GM19043 (cell line): ENCODE results near the gene POLE2.
"Not testable (repeated sequence)": the region's sequence is repeated elsewhere in the genome, so short reads cannot be mapped to it uniquely, and the experiment has no call there.

Source experiments
- ATAC-seq: cut with Tn5 transposase; IDR thresholded peaks from one replicate; pipeline ENCODE4 v1.9.1; 2021; ENCODE audit warnings: low read depth; ENCODE audit not compliant: unreplicated experiment

The POLE2 gene, protein sequence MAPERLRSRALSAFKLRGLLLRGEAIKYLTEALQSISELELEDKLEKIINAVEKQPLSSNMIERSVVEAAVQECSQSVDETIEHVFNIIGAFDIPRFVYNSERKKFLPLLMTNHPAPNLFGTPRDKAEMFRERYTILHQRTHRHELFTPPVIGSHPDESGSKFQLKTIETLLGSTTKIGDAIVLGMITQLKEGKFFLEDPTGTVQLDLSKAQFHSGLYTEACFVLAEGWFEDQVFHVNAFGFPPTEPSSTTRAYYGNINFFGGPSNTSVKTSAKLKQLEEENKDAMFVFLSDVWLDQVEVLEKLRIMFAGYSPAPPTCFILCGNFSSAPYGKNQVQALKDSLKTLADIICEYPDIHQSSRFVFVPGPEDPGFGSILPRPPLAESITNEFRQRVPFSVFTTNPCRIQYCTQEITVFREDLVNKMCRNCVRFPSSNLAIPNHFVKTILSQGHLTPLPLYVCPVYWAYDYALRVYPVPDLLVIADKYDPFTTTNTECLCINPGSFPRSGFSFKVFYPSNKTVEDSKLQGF

DNA sequence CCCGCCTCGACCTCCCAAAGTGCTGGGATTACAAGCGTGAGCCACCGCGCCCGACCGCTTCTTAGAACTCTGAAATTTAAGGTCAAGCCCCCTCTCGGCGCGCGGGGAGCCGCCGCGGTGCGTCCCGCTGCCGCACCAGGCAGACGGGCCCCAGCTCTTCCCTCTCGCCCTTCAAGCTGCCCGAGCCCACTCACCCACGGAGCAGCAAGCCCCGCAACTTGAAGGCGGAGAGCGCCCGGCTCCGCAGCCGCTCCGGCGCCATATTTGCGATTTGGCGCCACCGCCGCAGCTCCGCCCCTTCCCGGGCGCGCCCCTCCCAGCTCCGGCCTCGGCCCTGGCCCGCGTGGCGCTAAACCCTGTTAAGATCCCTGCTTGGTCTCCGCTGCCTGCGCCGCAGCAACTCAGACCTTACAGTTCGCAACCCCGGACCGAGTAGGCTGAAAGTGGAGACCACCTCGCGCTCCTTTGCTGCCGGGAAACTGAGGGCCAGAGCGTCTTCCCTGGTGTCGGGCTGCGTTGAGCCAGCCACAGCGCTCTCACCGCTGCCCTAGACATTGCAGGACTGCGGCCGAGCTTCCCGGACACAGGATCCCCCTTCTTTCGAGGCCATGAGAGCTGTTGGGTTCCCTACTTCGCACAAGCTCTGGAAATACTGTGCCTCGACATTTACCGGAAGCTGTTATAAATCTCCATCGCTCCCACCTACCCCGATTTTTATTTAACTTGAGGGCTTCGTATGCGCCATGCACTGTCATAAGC, at the start of gene POLE2:
POLE2 (minus strand) TSS at position 273 of the 759 bp plus-strand sequence; CDS start at position 262, 11 bp downstream.
- ATAC-seq: peak; percentile 74

DNA sequence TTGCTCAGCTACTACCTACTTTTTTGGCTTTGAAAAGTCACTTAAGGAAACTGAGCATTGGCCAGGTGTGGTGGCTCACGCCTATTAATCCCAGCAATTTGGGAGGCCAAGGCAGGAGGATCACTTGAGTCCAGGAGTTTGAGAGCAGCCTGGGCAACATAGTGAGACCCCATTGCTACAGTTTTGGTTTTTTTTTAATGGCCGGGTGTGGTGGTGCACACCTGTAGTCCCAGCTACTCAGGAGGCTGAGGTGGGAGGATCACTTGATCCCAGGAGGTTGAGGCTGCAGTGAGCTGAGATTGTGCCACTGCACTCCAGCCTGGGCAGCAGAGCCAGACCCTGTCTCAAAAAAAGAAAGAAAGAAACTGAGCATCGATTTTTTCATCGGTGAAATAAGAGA, 47.7 kb upstream of the POLE2 start:
- not testable (repeated sequence) for ATAC-seq

DNA sequence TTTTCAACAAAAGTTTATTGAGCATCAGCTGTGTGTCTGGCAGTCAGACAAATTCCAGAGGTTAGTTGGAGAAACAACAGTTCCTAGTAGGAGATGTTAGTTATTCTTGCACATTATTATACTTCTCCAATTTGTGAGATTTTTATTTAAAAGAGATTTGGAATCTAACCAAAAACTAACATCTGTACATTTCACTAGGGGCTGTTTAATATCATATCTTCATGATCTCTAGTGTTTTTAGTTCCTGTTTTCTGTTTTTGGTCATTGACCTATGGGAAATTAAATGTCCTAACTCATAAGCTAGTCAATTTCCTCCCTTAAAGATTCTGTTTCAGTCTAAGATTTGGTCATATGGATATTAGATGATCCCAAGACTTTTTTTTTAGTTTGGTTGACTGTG, 45.8 kb upstream of the POLE2 start:
- ATAC-seq: no peak

DNA sequence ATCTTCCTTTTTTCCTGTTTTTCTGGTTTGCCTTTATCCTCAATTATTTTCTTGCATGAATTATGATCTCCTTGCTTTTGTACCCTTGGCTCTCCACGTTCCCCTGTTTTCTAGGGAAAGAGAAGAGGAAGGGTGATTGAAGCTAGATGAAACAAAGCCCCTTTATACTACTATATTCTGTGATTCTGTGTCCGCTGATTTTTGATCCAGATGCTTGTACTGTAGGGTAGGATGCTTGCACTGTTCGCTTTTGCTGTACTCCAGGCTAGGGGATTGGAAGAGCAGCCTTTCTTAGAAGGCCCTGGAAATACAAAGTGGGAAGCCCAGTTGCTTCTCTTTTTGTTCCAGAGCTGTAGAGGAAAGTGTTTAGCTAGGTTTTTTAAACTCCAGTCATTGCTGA, 44.9 kb upstream of the POLE2 start:
- no peak for ATAC-seq

DNA sequence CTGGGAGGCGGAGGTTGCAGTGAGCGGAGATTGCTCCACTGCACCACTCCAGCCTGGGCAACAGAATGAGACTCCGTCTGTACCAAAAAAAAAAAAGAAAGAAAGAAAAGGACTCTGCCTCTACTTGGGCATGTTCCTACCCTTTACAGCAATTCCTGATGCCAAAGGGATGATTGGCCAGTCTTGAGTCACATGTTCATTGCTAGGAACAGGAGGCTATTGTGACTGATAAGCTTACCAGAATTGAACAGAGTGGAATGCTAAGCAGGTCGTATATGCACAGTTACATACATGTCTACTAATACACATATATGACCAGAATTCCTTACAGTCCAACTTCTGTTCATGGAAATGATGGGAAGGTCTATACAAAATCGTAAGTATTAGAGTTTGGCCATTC, 39.2 kb upstream of the POLE2 start:
- no peak for ATAC-seq

DNA sequence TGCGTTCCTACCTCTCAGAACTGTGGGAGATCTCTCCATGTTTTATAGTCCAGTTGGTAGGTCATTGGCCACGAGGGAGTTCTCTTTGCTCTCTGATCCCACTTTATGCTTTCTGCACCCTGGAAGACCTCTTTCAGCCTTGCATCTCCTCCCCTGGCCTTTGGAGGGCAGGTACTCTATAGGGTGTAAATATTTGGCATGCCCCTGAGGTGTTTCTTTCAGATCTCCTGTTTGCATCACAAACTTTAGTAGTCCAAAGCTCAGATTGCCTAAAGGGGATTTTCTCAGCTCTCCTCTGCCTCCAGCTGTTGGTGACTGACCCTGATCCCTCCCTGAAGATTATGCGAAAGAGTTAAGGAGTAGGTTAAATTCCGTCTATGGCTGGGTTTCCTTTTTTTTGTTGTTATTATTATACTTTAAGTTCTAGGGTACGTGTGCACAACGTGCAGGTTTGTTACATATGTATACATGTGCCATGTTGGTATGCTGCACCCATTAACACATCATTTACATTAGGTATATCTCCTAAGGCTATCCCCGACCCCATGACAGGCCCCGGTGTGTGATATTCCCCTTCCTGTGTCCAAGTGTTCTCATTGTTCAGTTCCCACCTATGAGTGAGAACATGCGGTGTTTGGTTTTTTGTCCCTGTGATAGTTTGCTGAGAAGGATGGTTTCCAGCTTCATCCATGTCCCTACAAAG, 33.9 kb upstream of the POLE2 start:
- not testable (repeated sequence) for ATAC-seq

DNA sequence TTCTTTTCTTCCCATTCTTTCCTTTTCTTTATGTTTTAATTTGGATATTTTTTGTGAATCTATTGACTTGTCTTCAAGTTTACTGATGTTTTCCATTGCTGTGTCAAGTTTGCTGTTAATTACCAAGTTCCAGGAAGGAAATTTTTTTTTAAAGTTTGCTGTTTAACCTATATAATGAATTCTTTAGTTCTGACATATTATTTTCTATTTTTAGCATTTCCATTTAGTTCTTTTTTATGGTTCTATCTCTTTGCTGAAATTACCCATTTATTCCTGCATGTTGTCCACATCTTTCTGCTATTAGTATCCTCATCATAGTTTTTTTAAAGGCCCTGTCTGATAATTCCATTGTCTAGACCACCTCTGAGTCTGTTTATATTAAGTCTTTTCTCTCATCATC, 32.7 kb upstream of the POLE2 start:
- ATAC-seq: no peak

DNA sequence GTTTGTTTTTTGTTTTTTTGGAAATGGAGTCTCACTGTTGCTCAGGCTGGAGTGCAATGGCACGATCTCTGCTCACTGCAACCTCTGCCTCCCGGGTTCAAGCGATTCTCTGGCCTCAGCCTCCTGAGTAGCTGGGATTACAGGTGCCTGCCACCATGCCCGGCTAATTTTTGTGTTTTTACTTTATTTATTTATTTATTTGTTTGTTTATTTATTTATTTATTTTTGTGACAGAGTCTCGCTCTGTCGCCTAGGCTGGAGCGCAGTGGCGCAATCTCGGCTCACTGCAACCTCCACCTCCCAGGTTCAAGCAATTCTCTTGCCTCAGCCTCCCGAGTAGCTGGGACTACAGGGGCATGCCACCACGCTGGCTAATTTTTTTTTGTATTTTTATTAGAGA, 23.0 kb upstream of the POLE2 start:
- ATAC-seq: not testable (repeated sequence)

DNA sequence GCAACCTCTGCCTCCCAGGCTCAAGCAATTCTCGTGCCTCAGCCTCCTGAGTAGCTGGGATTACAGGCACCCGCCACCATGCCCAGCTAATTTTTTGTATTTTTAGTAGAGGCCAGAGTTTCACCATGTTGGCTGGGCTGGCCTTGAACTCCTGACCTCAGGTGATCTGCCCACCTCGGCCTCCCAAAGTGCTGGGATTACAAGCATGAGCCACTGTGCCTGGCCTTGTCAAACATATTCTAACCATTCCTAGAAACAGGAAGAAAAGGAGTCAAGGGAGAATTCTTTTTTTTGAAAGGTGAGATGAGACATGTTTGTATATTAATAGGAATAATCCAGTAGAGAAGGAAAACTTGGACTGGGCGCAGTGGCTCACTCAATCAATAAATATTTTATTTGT, 16.5 kb upstream of the POLE2 start:
- ATAC-seq: not testable (repeated sequence)

DNA sequence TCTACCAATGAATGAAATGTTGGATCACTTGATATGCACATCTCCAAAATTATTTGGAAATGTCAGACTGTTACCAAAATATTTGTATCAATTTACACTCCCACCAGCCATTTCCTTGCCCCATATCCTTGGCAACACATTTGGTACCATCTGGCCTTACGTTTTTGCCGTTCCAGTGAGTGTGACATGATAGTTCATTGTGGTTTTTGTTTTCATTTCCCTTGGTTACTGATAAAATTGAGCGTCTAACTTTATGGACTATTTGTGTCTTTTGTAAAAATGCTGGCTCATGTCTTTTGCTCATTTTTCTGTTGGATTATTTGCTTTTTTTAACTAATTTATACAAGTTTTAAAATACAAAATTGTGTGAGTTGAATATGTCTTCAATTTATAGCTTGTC, 16.0 kb upstream of the POLE2 start:
- no peak for ATAC-seq

DNA sequence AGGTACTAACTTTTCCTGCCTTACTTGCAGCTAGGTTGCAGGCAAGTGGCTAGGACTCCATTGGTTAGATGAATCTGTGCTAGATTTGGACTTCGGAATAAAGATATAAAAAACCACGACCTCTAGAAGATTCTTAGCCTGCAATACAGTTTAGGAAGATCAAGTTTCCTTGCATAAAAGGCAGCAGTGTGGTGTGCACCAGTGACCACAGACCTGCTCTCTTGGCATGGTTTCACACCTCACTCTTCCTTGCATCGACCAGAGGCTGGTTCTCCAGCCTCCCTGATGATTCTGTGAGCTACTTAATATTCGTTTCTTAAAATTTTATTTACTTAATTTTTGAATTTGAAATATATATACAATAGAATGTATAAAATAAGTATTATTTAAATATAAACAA, 14.7 kb upstream of the POLE2 start:
- ATAC-seq: no peak

DNA sequence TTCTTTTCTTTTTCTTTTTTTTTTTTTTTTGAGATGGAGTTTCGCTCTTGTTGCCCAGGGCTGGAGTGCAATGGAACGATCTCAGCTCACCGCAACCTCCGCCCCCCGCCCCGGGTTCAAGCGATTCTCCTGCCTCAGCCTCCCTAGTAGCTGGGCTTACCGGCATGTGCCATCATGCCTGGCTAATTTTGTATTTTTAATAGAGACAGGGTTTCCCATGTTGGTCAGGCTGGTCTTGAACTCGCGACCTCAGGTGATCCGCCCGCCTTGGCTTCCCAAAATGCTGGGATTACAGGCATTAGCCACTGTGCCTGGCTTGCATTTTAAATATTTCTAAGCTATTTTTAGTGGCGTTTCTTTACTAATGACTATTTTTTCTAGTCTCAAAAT, 5.7 kb upstream of the POLE2 start:
- not testable (repeated sequence) for ATAC-seq

DNA sequence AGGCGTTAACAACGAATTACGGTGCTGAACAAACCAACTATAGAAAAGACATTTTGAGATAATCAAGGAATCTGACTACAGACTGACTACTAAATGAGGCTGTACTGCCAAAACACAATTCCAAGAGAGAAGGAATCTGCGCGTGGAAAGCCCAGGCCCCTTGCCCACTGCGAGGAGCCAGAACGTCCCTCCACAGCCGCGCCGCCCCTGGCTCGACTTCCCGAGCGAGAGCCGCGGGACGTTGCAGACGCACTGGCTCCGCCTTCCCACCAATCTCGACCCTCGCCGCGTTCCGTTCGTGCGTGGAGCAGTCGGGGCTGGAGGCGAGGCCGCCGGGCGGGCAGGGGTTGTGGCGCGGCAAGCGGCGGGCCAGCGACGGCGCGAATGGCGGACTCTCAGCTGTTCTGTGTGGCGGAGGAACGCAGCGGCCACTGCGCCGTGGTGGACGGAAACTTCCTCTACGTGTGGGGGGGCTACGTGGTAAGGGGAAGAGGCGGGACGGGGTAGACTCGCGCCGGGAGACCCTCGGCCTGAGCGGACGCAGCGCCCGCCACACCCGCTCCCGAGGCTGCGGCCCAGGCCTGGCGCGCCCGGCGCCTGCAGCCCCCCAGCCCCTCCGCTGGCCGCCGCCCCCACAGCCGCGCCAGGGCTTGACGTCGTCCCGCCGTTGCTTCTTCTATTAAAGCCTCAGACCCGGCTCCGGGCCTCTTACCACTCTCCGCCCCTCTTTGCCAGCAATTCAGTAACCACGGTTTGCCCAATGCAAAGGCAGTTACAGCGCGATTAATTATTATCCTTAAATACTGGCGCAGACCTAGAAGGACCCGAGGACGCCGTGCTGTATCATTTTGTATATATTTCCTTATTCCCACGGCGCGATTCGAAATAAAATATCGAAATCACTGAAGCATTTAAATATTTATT, 5.1 kb upstream of the POLE2 start, which contains the start of gene KLHDC1:
KLHDC1 (plus strand) TSS at position 310 of the 924 bp plus-strand sequence; CDS start at position 385, 75 bp downstream.
- ATAC-seq: peak; percentile 57

DNA sequence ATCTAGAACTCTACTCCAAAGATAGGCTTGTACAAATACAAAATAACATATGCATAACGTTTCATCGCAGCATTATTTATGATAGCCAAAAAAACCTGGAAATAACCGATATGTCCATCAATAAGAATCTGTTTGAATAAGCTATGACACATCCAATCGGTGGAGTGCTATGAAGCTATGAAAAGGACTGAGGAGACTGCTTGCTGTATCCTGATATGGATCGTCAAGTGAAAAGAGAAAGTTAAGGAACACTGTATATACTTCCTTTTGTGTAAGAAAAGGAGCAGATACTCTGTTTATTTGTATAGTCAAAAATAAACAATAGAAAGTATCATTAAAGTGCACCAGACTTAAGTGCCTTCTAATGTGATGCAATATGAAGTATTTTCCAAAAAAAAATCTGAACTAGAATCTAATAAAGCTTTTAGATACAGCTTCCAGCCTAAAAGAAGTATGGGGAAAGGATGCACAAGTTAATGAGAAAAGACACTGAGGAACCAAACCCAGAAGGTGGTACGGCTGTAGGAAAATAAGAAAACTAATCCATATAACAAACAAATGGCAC, 4.3 kb upstream of the POLE2 start:
- no peak for ATAC-seq

DNA sequence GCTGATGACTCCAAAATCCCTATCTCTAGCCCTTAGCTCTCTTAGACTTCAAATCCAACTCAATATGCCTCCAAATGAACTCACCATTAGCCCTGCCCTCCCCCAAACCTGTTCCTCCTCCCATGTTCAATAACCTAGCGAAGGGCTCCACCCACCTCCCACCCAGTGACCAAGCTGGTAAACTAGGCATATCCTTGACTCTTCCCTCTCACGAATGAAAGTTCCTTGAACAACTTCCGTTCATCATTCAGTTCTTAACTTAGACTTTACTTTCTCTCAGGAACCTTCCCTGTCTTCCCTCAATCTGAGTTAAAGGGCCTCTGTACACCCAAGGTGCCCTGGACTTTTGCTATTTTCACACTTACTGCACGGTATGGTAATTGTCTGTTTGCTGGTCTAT, 3.0 kb upstream of the POLE2 start:
- ATAC-seq: no peak

DNA sequence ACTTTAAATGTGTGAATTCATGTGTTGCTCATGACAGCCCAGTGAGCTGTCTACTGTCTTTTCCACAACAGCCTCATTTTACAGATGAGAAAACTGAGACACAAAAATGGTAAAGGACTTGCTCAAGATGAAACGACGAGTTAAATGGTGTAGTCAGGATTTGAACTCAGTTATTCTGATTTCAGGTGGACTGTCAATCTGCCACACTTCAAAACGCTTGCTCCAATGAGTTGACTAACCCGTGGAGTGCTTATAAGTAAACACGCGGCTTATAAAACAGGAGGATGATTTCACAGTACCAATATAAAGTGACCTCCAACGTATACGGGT, 652 bp upstream of the POLE2 start:
- no peak for ATAC-seq

DNA sequence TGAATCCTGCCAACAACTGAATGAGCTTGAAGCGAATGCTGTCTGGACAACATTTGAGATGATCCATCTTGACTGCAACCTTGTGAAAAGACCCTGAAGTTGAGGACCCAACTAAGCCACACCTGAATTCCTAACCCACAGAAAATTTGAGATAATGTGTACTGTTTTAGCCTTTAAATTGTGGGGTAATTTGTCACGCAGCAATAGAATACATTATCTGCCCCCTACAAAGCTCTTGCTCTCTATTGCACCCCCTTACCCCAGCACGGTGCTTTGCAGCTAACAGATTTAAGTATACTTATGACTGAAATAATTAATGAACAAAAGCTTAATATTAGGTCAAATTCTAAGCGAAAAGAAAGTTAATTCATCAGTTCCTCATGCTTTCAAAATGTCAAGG, 1.6 kb downstream of the POLE2 start:
- ATAC-seq: no peak

DNA sequence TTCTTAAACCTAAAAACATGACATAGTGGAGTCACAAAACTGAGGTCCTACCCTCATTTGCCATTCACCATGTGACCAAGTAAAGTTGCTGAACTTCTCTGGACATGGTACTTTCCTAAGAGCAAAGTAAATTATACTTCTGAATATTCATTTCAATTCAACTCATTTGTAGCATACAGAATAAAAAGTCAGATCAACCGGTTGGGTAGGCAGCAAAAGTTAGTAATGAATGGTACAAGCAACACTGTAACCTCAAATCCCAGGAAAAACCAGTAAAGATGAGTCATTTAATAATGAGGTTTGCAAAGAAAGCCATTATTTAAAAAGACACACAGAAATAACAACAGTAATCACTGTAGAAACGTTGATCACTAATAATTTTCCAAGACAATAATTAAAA, 8.7 kb downstream of the POLE2 start:
- ATAC-seq: no peak

DNA sequence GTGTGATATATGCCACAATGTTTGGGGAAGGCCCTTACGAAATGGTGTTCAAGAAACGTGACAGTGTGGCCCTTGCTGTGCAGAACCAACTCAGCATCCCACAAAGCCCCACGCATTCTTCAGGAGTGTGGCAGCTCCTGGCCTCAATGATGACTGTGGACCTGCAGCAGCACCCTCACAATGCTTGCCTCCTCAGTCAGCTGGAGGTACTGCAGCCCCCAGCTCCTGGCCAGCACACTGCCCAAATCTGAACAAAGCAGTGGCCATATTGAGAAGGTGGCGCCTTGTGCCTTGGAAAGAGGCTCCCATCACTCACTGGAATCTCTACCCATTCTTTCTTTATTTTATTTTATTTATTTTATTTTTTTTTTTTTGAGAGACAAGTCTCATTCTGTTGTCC, 10.4 kb downstream of the POLE2 start:
- ATAC-seq: no peak

DNA sequence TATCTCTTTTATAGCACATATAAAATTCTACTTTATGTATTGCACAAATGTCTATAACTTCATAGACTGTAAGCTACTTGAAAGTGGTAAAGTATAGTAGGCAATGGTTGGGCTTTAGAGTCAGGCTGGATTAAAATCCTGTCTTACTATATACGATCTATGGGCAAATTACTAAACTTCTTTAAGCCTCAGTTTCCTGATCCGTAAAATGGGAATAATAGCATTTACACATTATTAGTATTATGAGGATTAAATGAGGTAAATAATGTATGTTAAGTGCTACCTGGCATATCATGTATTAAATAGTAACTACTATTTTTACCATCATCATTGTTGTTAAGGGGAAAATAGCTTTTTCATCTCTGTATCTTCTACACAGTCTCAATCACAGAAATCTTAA, 14.4 kb downstream of the POLE2 start:
- no peak for ATAC-seq
